Midbrain (tissue), 1 donor: ENCODE data around the gene CNST.
"Not testable (repeated sequence)": the region's sequence is repeated elsewhere in the genome, so short reads cannot be mapped to it uniquely, and the experiment has no call there.

Experiments
- DNase-seq: peaks from one replicate; lab custom pipeline; 2025; lab: John Stamatoyannopoulos, UW

The CNST gene

GRCh38 chr1:246678816-246679793 is 112.8 kb downstream of the CNST start:
- DNase-seq: no peak

GRCh38 chr1:246679794-246680177 is 113.5 kb downstream of the CNST start:
- no peak for DNase-seq

GRCh38 chr1:246680190-246680589 is 113.9 kb downstream of the CNST start:
- no peak for DNase-seq

- no peak for DNase-seq
These were observed 114.5 kb downstream of the CNST start for GRCh38 chr1:246680696-246681130.

GRCh38 chr1:246681900-246682895 is 115.9 kb downstream of the CNST start:
- no peak for DNase-seq

GRCh38 chr1:246683521-246683920 is 117.3 kb downstream of the CNST start:
- no peak for DNase-seq

- no peak for DNase-seq
These were observed 120.7 kb downstream of the CNST start for GRCh38 chr1:246687002-246687401.

GRCh38 chr1:246689409-246690008 is 123.3 kb downstream of the CNST start:
- DNase-seq: peak; percentile 80

- no peak for DNase-seq
These were observed 123.8 kb downstream of the CNST start for GRCh38 chr1:246690100-246690499.

GRCh38 chr1:246691622-246692495 is 125.6 kb downstream of the CNST start:
- no peak for DNase-seq

- not testable (repeated sequence) for DNase-seq
These were observed 128.1 kb downstream of the CNST start for GRCh38 chr1:246694213-246694895.

GRCh38 chr1:246695136-246695535 is 128.9 kb downstream of the CNST start:
- DNase-seq: no peak

- DNase-seq: no peak
These were observed 129.4 kb downstream of the CNST start for GRCh38 chr1:246695666-246696065.

GRCh38 chr1:246698466-246699094 is 132.3 kb downstream of the CNST start:
- no peak for DNase-seq

GRCh38 chr1:246699095-246699735 is 133.0 kb downstream of the CNST start:
- DNase-seq: peak; percentile 86

GRCh38 chr1:246703581-246703980 is 137.3 kb downstream of the CNST start:
- DNase-seq: no peak

GRCh38 chr1:246705368-246705767 is 139.1 kb downstream of the CNST start:
- no peak for DNase-seq

- no peak for DNase-seq
These were observed 141.9 kb downstream of the CNST start for GRCh38 chr1:246708166-246708565.

GRCh38 chr1:246709196-246709595 is 142.9 kb downstream of the CNST start:
- no peak for DNase-seq
